SU-DHL-6 (cell line): ENCODE measurements around the gene SLC38A10.

ENCODE experiments used
- CTCF ChIP-seq: fragments of 200-600 bp; sonication (generic); IDR thresholded peaks from one replicate; pipeline ENCODE4 v1.5.1; 2017; ENCODE audit warnings: antibody characterized with exemption, mild to moderate bottlenecking, low read length, moderate library complexity; ENCODE audit not compliant: insufficient read depth, poor library complexity, severe bottlenecking
- EZH2phosphoT487 ChIP-seq: fragments of 200-600 bp; sonication (generic), shearing (Covaris generic); conservative IDR thresholded peaks from 2 replicates; pipeline ENCODE4 v1.6.1; 2018; ENCODE audit warnings: mild to moderate bottlenecking, antibody characterized with exemption, low read length, moderate library complexity, mixed read lengths

- TF ChIP-seq CTCF = no peak
- TF ChIP-seq EZH2phosphoT487 = no peak
Measured at GRCh38 chr17:81285894-81286293, 9.2 kb downstream of the SLC38A10 start.
